ENCODE data around the gene MFSD2A. TPM values are rescaled to one million over a fixed set of nuclear protein-coding genes. Genes with fewer than 3 reads are reported as not detected.

MFSD2A gene
- total RNA-seq, 1 donor from 2014 or later = 0.90 TPM

DNA sequence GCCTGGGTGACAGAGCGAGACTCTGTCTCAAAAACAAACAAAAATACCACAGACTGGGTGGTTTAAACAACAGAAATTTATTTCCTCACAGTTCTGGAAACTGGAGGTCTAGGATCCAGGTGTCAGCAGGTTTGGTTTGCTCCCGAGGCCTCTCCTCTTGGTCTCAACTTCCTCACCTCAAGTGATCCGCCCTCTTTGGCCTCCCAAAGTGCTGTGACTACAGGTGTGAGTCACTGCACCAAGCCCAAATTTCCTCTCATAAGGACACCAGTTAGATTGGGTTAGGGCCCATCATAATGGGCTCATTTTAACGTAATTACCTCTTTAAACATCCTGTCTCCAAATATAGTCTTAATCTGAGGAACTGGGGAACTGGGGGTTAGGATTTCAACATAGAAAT, 35.5 kb downstream of the MFSD2A start:
- no peaks in the 10 kb centered on the region for H3K79me2 ChIP-seq (ENCODE audit: low read depth)
- no peaks in the 10 kb centered on the region for H3K27me3 ChIP-seq
- H3K27ac ChIP-seq = no peak overlapping the region
- no peaks in the 10 kb centered on the region for H3K36me3 ChIP-seq
- peaks cover 2% of the 10 kb centered on the region for H3K27me3 Mint-ChIP-seq (ENCODE audit: insufficient read depth, low read depth)
- H3K4me1 ChIP-seq = no peaks in the 10 kb centered on the region
- H3K36me3 Mint-ChIP-seq = no peaks in the 10 kb centered on the region
- TF ChIP-seq EZH2 (IDR thresholded peaks at IDR 0.05) = no peak
- TF ChIP-seq, protein P1, sequence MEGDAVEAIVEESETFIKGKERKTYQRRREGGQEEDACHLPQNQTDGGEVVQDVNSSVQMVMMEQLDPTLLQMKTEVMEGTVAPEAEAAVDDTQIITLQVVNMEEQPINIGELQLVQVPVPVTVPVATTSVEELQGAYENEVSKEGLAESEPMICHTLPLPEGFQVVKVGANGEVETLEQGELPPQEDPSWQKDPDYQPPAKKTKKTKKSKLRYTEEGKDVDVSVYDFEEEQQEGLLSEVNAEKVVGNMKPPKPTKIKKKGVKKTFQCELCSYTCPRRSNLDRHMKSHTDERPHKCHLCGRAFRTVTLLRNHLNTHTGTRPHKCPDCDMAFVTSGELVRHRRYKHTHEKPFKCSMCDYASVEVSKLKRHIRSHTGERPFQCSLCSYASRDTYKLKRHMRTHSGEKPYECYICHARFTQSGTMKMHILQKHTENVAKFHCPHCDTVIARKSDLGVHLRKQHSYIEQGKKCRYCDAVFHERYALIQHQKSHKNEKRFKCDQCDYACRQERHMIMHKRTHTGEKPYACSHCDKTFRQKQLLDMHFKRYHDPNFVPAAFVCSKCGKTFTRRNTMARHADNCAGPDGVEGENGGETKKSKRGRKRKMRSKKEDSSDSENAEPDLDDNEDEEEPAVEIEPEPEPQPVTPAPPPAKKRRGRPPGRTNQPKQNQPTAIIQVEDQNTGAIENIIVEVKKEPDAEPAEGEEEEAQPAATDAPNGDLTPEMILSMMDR (IDR thresholded peaks at IDR 0.05) = no peak
- TF ChIP-seq EZH2phosphoT487 (IDR thresholded peaks at IDR 0.05) = no peak
- H3K4me3 Mint-ChIP-seq = no peak overlapping the region
- no peaks in the 10 kb centered on the region for H4K20me1 ChIP-seq (ENCODE audit: low read depth)
- no peak for DNase-seq (ENCODE audit: low spot score)
- peaks cover 5% of the 10 kb centered on the region for H3K4me1 Mint-ChIP-seq
- H3K9me3 ChIP-seq (ENCODE audit: low read depth) = no peaks in the 10 kb centered on the region
- peaks cover under 1% of the 10 kb centered on the region for H3F3A ChIP-seq (ENCODE audit: low read depth)
- no peaks in the 10 kb centered on the region for H3K9me3 Mint-ChIP-seq
- H3K27ac Mint-ChIP-seq = no peak overlapping the region
- H2AFZ ChIP-seq (replicated peaks) = peak overlapping the region; percentile 7
- H3K4me2 ChIP-seq = no peak overlapping the region
- no peak overlapping the region for H3K9ac ChIP-seq
- H3K4me3 ChIP-seq = no peak overlapping the region

DNA sequence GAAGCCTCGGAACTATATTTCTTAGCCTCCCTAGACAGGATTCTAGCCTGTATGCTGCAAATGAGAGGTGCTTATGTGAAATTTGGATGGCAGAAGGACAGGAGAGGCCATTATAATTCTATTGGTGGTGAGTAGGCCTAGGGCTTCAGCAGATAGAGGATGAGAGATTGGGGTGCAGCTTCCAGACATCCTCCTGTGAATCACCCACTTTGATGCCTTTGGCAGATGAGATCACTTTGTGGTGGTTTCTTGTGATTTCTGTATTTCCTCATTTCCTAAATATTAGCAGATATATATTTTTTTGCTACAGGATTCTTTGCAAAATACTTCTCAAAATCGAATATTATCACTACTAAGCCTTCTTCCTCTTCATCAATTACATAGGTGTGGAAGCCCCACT, 37.3 kb downstream of the MFSD2A start:
- no peaks in the 10 kb centered on the region for H3K36me3 ChIP-seq
- H3K4me1 ChIP-seq = no peaks in the 10 kb centered on the region
- Mint-ChIP-seq H3K4me3 (no peak overlapping the region), H3K9me3 (no peaks in the 10 kb centered on the region), H3K27ac (no peak overlapping the region), H3K4me1 (peaks cover 13% of the 10 kb centered on the region), H3K36me3 (no peaks in the 10 kb centered on the region), H3K27me3 (ENCODE audit: insufficient read depth, low read depth) (peaks cover 2% of the 10 kb centered on the region)
- H4K20me1 ChIP-seq (ENCODE audit: low read depth) = no peaks in the 10 kb centered on the region
- no peak overlapping the region for H2AFZ ChIP-seq (replicated peaks)
- no peaks in the 10 kb centered on the region for H3K27me3 ChIP-seq
- H3K4me2 ChIP-seq = no peak overlapping the region
- no peaks in the 10 kb centered on the region for H3K9me3 ChIP-seq (ENCODE audit: low read depth)
- H3K27ac ChIP-seq = no peak overlapping the region
- no peak overlapping the region for H3K4me3 ChIP-seq
- H3K9ac ChIP-seq = no peak overlapping the region
- no peak for TF ChIP-seq EZH2phosphoT487 (IDR thresholded peaks at IDR 0.05)
- no peak for TF ChIP-seq EZH2 (IDR thresholded peaks at IDR 0.05)
- TF ChIP-seq, protein P1 (IDR thresholded peaks at IDR 0.05) = no peak
- H3F3A ChIP-seq (ENCODE audit: low read depth) = no peaks in the 10 kb centered on the region
- no peak for DNase-seq (ENCODE audit: low spot score)
- H3K79me2 ChIP-seq (ENCODE audit: low read depth) = no peaks in the 10 kb centered on the region

DNA sequence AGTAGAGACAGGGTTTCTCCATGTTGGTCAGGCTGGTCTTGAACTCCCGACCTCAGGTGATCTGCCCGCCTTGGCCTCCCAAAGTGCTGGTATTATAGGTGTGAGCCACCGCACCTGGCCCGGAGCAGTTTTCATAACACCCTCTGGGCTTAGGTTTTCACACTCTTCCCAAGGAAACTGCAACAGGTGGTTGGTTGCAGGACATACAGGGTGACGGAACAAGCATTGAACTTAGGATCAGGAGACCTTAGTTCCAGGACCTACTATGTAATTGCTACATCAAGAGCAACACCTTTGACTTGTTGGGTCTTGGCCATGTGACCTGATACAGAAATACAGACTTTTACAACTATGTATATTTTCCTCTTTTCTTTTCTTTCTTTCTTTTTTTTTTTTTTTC, 37.9 kb downstream of the MFSD2A start:
- Mint-ChIP-seq H3K4me1 (peaks cover 13% of the 10 kb centered on the region), H3K36me3 (no peaks in the 10 kb centered on the region), H3K27me3 (ENCODE audit: insufficient read depth, low read depth) (peaks cover 2% of the 10 kb centered on the region), H3K27ac (no peak overlapping the region), H3K4me3 (no peak overlapping the region), H3K9me3 (no peaks in the 10 kb centered on the region)
- no peaks in the 10 kb centered on the region for H3F3A ChIP-seq (ENCODE audit: low read depth)
- no peaks in the 10 kb centered on the region for H4K20me1 ChIP-seq (ENCODE audit: low read depth)
- no peaks in the 10 kb centered on the region for H3K36me3 ChIP-seq
- H3K27ac ChIP-seq = no peak overlapping the region
- DNase-seq (ENCODE audit: low spot score) = no peak
- no peak overlapping the region for H3K4me3 ChIP-seq
- TF ChIP-seq EZH2 (IDR thresholded peaks at IDR 0.05) (no peak), EZH2phosphoT487 (IDR thresholded peaks at IDR 0.05) (no peak)
- TF ChIP-seq, protein P1 (IDR thresholded peaks at IDR 0.05) = no peak
- H3K4me2 ChIP-seq = no peak overlapping the region
- H3K9ac ChIP-seq = no peak overlapping the region
- H3K4me1 ChIP-seq = no peaks in the 10 kb centered on the region
- H3K9me3 ChIP-seq (ENCODE audit: low read depth) = no peaks in the 10 kb centered on the region
- H2AFZ ChIP-seq (replicated peaks) = no peak overlapping the region
- H3K27me3 ChIP-seq = no peaks in the 10 kb centered on the region
- no peaks in the 10 kb centered on the region for H3K79me2 ChIP-seq (ENCODE audit: low read depth)
